ENCODE results near the gene KRTAP1-1. TPM values are rescaled to one million over a fixed set of nuclear protein-coding genes. Genes with fewer than 3 reads are reported as not detected.
"Not testable (repeated sequence)": the region's sequence is repeated elsewhere in the genome, so short reads cannot be mapped to it uniquely, and the experiment has no call there.

KRTAP1-1 gene
- total RNA-seq, 2 donors from 2014 or later: not detected

DNA sequence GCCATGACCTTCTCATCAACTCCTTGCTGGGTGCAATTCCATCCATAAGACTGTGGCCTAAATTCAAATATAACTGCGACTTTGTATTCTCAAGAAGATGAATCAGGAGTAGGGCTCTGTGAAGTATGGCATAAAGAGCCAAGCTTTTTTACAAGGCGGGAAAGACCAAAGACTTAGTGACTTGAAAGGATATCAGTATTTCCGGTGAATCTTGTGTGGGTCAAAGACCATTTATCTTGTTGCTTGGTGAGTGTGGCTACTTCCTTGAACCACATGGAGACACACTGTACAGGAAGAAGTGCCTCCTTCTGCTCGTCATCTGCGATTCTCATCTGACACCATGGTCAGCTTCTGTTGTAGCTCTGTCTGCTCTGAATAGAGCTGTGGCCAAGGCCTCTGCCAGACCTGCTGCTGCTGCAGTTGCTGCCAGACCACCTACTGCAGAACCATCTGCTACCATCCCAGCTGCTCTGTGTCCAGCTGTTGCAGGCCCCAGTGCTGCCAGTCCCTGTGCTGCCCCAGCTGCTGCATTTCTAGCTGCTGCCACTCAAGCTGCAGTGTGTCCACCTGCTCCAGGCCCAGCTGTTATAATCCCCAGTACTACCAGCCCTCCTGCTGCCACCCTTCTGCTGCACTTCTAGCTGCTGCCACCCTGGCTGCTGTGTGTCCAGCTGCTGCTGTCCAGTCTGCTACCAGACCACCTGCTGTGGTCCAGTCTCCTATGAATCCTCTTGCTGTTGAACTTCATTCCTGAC lies 30.5 kb upstream of the KRTAP1-1 start:
- H3K9ac ChIP-seq (ENCODE audit: low read depth in 2 of 2, low read length in 2 of 2): no peak overlapping the region
- DNase-seq: no peak
- TF ChIP-seq, protein P1, sequence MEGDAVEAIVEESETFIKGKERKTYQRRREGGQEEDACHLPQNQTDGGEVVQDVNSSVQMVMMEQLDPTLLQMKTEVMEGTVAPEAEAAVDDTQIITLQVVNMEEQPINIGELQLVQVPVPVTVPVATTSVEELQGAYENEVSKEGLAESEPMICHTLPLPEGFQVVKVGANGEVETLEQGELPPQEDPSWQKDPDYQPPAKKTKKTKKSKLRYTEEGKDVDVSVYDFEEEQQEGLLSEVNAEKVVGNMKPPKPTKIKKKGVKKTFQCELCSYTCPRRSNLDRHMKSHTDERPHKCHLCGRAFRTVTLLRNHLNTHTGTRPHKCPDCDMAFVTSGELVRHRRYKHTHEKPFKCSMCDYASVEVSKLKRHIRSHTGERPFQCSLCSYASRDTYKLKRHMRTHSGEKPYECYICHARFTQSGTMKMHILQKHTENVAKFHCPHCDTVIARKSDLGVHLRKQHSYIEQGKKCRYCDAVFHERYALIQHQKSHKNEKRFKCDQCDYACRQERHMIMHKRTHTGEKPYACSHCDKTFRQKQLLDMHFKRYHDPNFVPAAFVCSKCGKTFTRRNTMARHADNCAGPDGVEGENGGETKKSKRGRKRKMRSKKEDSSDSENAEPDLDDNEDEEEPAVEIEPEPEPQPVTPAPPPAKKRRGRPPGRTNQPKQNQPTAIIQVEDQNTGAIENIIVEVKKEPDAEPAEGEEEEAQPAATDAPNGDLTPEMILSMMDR (IDR thresholded peaks at IDR 0.05): no peak

DNA sequence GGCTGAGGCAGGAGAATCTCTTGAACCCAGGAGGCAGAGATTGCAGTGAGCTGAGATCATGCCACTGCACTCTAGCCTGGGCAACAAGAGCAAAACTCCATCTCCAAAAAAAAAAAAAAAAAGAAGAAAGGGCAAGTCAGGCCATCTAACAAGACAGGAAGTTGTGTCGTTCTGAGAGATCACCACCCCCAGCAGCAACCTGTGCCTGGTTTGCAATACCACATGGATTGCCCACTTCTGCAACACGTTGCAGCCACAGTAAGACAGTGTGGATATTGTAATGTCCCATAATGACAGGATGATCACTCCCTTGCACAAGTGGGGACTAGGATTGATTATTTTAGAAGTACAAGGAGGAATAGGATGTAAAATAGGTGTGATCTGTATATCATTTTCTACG lies 27.8 kb upstream of the KRTAP1-1 start:
- intact Hi-C loops (cut with DNase I): no loop called here
- no peak overlapping the region for H3K27ac ChIP-seq
- H3K9me3 ChIP-seq: no peaks in the 10 kb centered on the region
- no peaks in the 10 kb centered on the region for H3K36me3 ChIP-seq
- no peaks in the 10 kb centered on the region for H3K27me3 ChIP-seq
- no peak overlapping the region for H3K4me3 ChIP-seq
- H3K9ac ChIP-seq (ENCODE audit: low read depth in 2 of 2, low read length in 2 of 2): no peak overlapping the region
- no peaks in the 10 kb centered on the region for H3K4me1 ChIP-seq
- TF ChIP-seq, protein P1 (IDR thresholded peaks at IDR 0.05): no peak
- no peak for DNase-seq

More for the DNA sequence above, 30.5 kb upstream of the KRTAP1-1 start:
- Histone ChIP-seq H3K4me1 (no peaks in the 10 kb centered on the region), H3K4me3 (no peak overlapping the region), H3K9me3 (no peaks in the 10 kb centered on the region), H3K27me3 (no peaks in the 10 kb centered on the region), H3K36me3 (no peaks in the 10 kb centered on the region), H3K27ac (no peak overlapping the region)
- intact Hi-C loops (cut with DNase I): no loop called here

GRCh38 chr17:41067281-41067680 lies 26.0 kb upstream of the KRTAP1-1 start:
- no peaks in the 10 kb centered on the region for H3K27me3 ChIP-seq
- no peak overlapping the region for H3K9ac ChIP-seq (ENCODE audit: low read depth in 2 of 2, low read length in 2 of 2)
- H3K9me3 ChIP-seq: no peaks in the 10 kb centered on the region
- no peak overlapping the region for H3K4me3 ChIP-seq
- H3K4me1 ChIP-seq: no peaks in the 10 kb centered on the region
- intact Hi-C loops (cut with DNase I): no loop called here
- TF ChIP-seq, protein P1 (IDR thresholded peaks at IDR 0.05): no peak
- H3K36me3 ChIP-seq: no peaks in the 10 kb centered on the region
- DNase-seq: no peak
- no peak overlapping the region for H3K27ac ChIP-seq

- Histone ChIP-seq H3K9me3 (no peaks in the 10 kb centered on the region), H3K4me3 (no peak within 1 kb of the TSS), H3K27me3 (no peaks in the 10 kb centered on the region), H3K36me3 (no peaks in the 10 kb centered on the region), H3K27ac (no peak within 1 kb of the TSS), H3K4me1 (no peaks in the 10 kb centered on the region), H3K9ac (ENCODE audit: low read depth in 2 of 2, low read length in 2 of 2) (no peak within 1 kb of the TSS)
- no peak for DNase-seq
- intact Hi-C loops (cut with DNase I): no loop called here
- TF ChIP-seq, protein P1 (IDR thresholded peaks at IDR 0.05): no peak
These were observed 24.8 kb upstream of the KRTAP1-1 start, which contains the start of gene KRTAP2-4 for GRCh38 chr17:41065829-41066624. Gene KRTAP2-4 (minus strand): TSS chr17:41065879. CDS start chr17:41065845, 34 bp downstream.

GRCh38 chr17:41065016-41065689 lies 23.9 kb upstream of the KRTAP1-1 start:
- H3K27ac ChIP-seq; intact Hi-C loops (cut with DNase I); H3K9ac ChIP-seq (ENCODE audit: low read depth in 2 of 2, low read length in 2 of 2); DNase-seq; H3K4me3 ChIP-seq; H3K4me1 ChIP-seq; H3K27me3 ChIP-seq; H3K36me3 ChIP-seq; H3K9me3 ChIP-seq: not testable (repeated sequence)

Measured in colonic mucosa (tissue), 4 donors.